A549 (cell line): ENCODE measurements around the gene SPDL1. TPM values are rescaled to one million over a fixed set of nuclear protein-coding genes. Genes with fewer than 3 reads are reported as not detected.

Experiments used
- ATAC-seq, 2 experiments: fragments of 200-7000 bp in 1 of 2; fragments of >200 bp in 1 of 2; cut with Nextera tagmentation in 1 of 2; cut with Tn5 transposase in 1 of 2; 3 replicates each; pipeline versions ENCODE4 v1.8.0 to v1.9.1; 2018 to 2020; ENCODE audit warnings: mild to moderate bottlenecking in 1 of 2, moderate library complexity in 1 of 2
- CTCF ChIA-PET: fragments of 300-600 bp; sonication (Branson Sonifier 250); formaldehyde crosslinking; extraction: SDS; loops from one replicate; lab custom pipeline; 2021; ENCODE audit warnings: antibody characterized with exemption, inconsistent platforms; lab: Yijun Ruan, JAX
- POLR2A ChIA-PET: fragments of 350-600 bp; formaldehyde crosslinking; extraction: SDS; loops from one replicate; lab custom pipeline; 2021; ENCODE audit warnings: antibody characterized with exemption, inconsistent platforms; lab: Yijun Ruan, JAX
- DNase-seq, 2 experiments: peaks; one replicate each; pipeline versions ENCODE4 v3.0.0 to v3.0.0-alpha.2; 2011 to 2016; ENCODE audit warnings: low read depth in 1 of 2, low spot score in 1 of 2
- FAIRE-seq: peaks from 2 replicates; lab custom pipeline; 2011; peaks lifted over from hg19 to GRCh38; lab: Jason Lieb, UNC
- H3K27ac ChIP-seq, 2 experiments: fragments of >200 bp; sonication (Bioruptor Twin); formaldehyde crosslinking; 3 replicates each; pipeline ENCODE4 v1.5.1; 2016 to 2017
- H3K4me1 ChIP-seq: fragments of >200 bp; sonication (Bioruptor Twin); formaldehyde crosslinking; 3 replicates; pipeline ENCODE4 v1.6.1; 2016
- H3K4me2 ChIP-seq: fragments of >200 bp; sonication (Bioruptor Twin); formaldehyde crosslinking; 3 replicates; pipeline ENCODE4 v1.6.1; 2016
- H3K4me3 ChIP-seq: fragments of >200 bp; sonication (Bioruptor Twin); formaldehyde crosslinking; 3 replicates; pipeline ENCODE4 v1.5.1; 2016
- H3K9me3 ChIP-seq: fragments of >200 bp; sonication (Bioruptor Twin); formaldehyde crosslinking; 3 replicates; pipeline ENCODE4 v1.6.1; 2016
- CHD4 ChIP-seq: fragments of 200-600 bp; sonication (generic); IDR thresholded peaks from 2 replicates; pipeline ENCODE4 v1.6.1; 2016; ENCODE audit warnings: antibody characterized with exemption, mild to moderate bottlenecking, borderline replicate concordance
- EHF ChIP-seq: fragments of 250-450 bp; sonication (Bioruptor Pico); IDR thresholded peaks from 2 replicates; pipeline ENCODE4 v1.5.0; 2020; ENCODE audit warnings: mild to moderate bottlenecking
- EHMT2 ChIP-seq: fragments of 200-600 bp; sonication (generic); IDR thresholded peaks from 2 replicates; pipeline ENCODE4 v1.6.1; 2016; ENCODE audit warnings: antibody characterized with exemption, low read depth, mild to moderate bottlenecking, moderate library complexity
- FOSB ChIP-seq: fragments of 250-450 bp; sonication (Bioruptor Pico); IDR thresholded peaks from 2 replicates; pipeline ENCODE4 v1.5.0; 2020; ENCODE audit warnings: mild to moderate bottlenecking, moderate library complexity
- FOXS1 ChIP-seq: fragments of 250-450 bp; sonication (Bioruptor Pico); IDR thresholded peaks from 2 replicates; pipeline ENCODE4 v1.5.0; 2020; ENCODE audit warnings: mild to moderate bottlenecking, moderate library complexity
- HDAC2 ChIP-seq: fragments of 200-600 bp; sonication (generic); IDR thresholded peaks from 2 replicates; pipeline ENCODE4 v1.6.1; 2016
- MAZ ChIP-seq: fragments of 150-350 bp; IDR thresholded peaks from 2 replicates; pipeline ENCODE4 v1.6.1; 2014; ENCODE audit warnings: antibody characterized with exemption, low read depth, low read length, borderline replicate concordance
- MYC ChIP-seq: IDR thresholded peaks from 2 replicates; pipeline ENCODE4 v1.6.1; 2012; ENCODE audit warnings: mild to moderate bottlenecking, inconsistent platforms, low read length, improper control_type of control experiment, borderline replicate concordance
- NPAS2 ChIP-seq: fragments of 250-450 bp; sonication (Bioruptor Pico); IDR thresholded peaks from 2 replicates; pipeline ENCODE4 v1.8.0; 2022; ENCODE audit warnings: mild to moderate bottlenecking, moderate library complexity, borderline replicate concordance
- NR3C1 ChIP-seq: fragments of >200 bp; sonication (Bioruptor Twin); formaldehyde crosslinking; IDR thresholded peaks from 3 replicates; pipeline ENCODE4 v1.6.1; 2017
- RARB ChIP-seq: fragments of 250-450 bp; sonication (Bioruptor Pico); IDR thresholded peaks from 2 replicates; pipeline ENCODE4 v1.8.0; 2021; ENCODE audit warnings: mild to moderate bottlenecking, moderate library complexity
- RFX5 ChIP-seq: fragments of 450-650 bp; IDR thresholded peaks from 2 replicates; pipeline ENCODE4 v1.7.1; 2014; ENCODE audit warnings: antibody characterized with exemption, mild to moderate bottlenecking, moderate library complexity
- SMC3 ChIP-seq: fragments of >200 bp; sonication (Bioruptor Twin); formaldehyde crosslinking; IDR thresholded peaks from 3 replicates; pipeline ENCODE4 v1.6.1; 2018; ENCODE audit warnings: inconsistent platforms
- SREBF2 ChIP-seq: fragments of 450-650 bp; IDR thresholded peaks from 2 replicates; pipeline ENCODE4 v1.6.1; 2014; ENCODE audit warnings: mild to moderate bottlenecking, moderate library complexity
- TFCP2L1 ChIP-seq: fragments of 250-450 bp; sonication (Bioruptor Pico); IDR thresholded peaks from 2 replicates; pipeline ENCODE4 v1.5.0; 2021; ENCODE audit warnings: mild to moderate bottlenecking
- ZC3H11A ChIP-seq: fragments of 450-650 bp; IDR thresholded peaks from 2 replicates; pipeline ENCODE4 v1.6.1; 2014; ENCODE audit warnings: antibody characterized with exemption, mild to moderate bottlenecking
- ZFP36 ChIP-seq: fragments of 450-650 bp; IDR thresholded peaks from 2 replicates; pipeline ENCODE4 v1.6.1; 2014; ENCODE audit warnings: borderline replicate concordance; ENCODE audit not compliant: partially characterized antibody
- ZNF302 ChIP-seq: fragments of 250-450 bp; sonication (Bioruptor Pico); IDR thresholded peaks from 2 replicates; pipeline ENCODE4 v1.9.0; 2021; ENCODE audit warnings: inconsistent platforms, mild to moderate bottlenecking, moderate library complexity
- WGBS: methylation state at CpG from one replicate; pipeline ENCODE4 v1.1.6; 2017; ENCODE audit errors: missing lambda C conversion rate; 5-methylcytosine and 5-hydroxymethylcytosine counted together
- polyA plus RNA-seq, 4 experiments: library from polyadenylated mRNA; depleted of rRNA in 3 of 4; stranded (reverse); fragments of >200 nt; fragmentation: RNase III in 1 of 4; extraction: RNeasy Plus Mini Kit Qiagen cat#74134 plus additional on column Dnase treatment in 1 of 4; gene quantifications; 2 replicates in 3 of 4; 3 replicates in 1 of 4; pipeline ENCODE4 v1.2.3, GENCODE V29; 2011 to 2017
- TF ChIP-seq, protein P1 (sequence below): IDR thresholded peaks from 2 replicates; pipeline ENCODE4 v1.6.1; 2012
- TF ChIP-seq, protein P2 (sequence below): fragments of 200-600 bp; sonication (generic); IDR thresholded peaks from 2 replicates; pipeline ENCODE4 v1.6.1; 2016; ENCODE audit warnings: antibody characterized with exemption, mild to moderate bottlenecking, moderate library complexity
- TF ChIP-seq, protein P3 (sequence below): fragments of >200 bp; sonication (Bioruptor Twin); formaldehyde crosslinking; IDR thresholded peaks from 3 replicates; pipeline ENCODE4 v1.5.1; 2016
- TF ChIP-seq, protein P4 (sequence below): IDR thresholded peaks from 2 replicates; pipeline ENCODE4 v1.6.1; 2012; ENCODE audit warnings: low read depth, borderline replicate concordance

SPDL1 gene
- polyA plus RNA-seq, 2 of the 4 experiments (the other 2 are of a cell fraction): 100 to 103 TPM

DNA sequence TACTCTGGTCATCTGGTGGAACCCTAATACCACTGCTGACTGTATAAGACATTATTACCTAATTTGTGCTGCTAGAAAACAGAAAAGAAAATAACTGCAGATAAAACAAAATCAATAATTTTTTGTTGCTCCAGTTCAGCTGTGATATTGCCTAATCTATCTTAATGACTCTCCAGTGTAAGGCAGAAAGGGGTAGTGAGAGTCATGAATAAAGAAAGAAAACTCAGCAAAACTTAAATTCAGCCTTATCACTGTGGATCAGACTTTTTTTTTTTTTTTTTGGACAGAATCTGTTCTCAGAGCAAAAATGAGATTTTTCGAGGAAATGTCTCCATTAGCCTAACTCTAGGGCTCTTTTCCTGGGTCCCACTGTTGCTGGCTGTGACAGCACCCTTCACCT, 52.4 kb downstream of the SPDL1 start:
- FAIRE-seq (no peak), ATAC-seq (no peak), DNase-seq (no peak)
- POLR2A ChIA-PET: no interaction called here
- Histone ChIP-seq H3K4me2 (no peak overlapping the region), H3K9me3 (peaks cover 22% of the 10 kb centered on the region), H3K4me3 (no peak overlapping the region), H3K27ac (no peak overlapping the region), H3K4me1 (peaks cover 17% of the 10 kb centered on the region)
- CTCF ChIA-PET: no interaction called here
- WGBS: 10% methylated on average over 1 of the region's 1 CpG
- no peak for TF ChIP-seq SMC3
- TF ChIP-seq ZC3H11A: no peak
- TF ChIP-seq NPAS2 (CRISPR knock-in tag): no peak

DNA sequence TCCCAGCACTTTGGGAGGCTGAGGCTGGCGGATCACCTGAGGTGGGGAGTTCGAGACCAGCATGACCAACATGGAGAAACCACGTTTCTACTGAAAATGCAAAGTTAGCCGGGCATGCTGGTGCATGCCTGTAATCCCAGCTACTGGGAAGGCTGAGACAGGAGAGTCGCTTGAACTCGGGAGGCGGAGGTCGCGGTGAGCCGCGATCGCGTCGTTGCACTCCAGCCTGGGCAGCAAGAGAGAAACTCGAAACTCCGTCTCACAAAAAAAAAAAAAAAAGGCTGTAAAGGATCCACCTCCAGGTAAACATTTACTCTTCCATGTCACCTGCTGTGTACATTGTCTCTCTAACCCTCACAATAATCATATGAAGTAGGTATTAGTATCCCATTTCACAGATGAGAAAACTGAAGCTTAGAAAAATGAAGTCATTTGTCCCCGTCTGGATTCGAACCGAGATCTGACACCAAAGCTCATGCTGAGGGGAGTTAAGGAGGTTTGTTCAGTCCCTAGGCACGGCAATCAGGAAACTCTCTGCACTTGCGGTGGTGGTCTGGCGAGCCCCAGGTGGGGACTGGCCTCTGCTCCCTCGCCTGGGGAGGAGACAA, 53.0 kb downstream of the SPDL1 start:
- TF ChIP-seq RARB: no peak
- POLR2A ChIA-PET: no interaction called here
- H3K4me2 ChIP-seq: no peak overlapping the region
- no peak for FAIRE-seq
- H3K4me3 ChIP-seq: no peak overlapping the region
- H3K27ac ChIP-seq: no peak overlapping the region
- 87% methylated on average over 23 of the region's 23 CpGs for WGBS
- peaks cover 22% of the 10 kb centered on the region for H3K9me3 ChIP-seq
- CTCF ChIA-PET: interaction anchor here (1.0 kb wide), 1 partner anchor 23 kb away, joined by 3 read pairs; no protein-coding TSS in a partner anchor
- H3K4me1 ChIP-seq: peaks cover 11% of the 10 kb centered on the region
- no peak for ATAC-seq
- no peak for DNase-seq

DNA sequence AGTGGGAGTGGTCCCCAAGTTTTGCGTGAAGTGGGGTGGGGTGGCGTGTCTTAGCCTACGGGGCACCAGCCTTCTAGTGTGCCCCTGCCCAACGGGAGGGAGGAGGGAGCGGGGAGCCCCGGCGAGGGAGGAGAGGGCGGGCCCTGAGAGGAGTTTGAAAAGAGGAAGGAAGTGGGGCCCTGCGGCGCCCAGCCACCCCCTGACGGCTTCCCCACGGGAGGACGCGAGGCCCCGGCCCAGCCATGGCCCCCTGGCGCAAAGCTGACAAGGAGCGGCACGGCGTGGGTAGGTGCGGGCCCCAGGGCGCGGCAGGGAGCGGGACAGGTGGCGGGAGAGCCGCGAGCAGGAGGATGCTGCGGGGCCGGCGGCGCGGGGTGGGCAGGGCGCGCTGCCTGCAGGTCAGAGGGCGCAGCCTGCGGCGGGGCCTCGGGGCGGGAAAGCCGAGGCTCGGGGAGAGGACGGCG, 53.5 kb downstream of the SPDL1 start, which contains the start of gene DOCK2:
Gene DOCK2, plus strand, starts transcription at position 191 of the 464 bp plus-strand sequence. Its CDS starts 52 bp downstream, at position 243.
- no peak for FAIRE-seq
- POLR2A ChIA-PET: no interaction called here

More for the DNA sequence above, 53.5 kb downstream of the SPDL1 start, which contains the start of gene DOCK2:
- H3K4me3 ChIP-seq: no peak within 1 kb of the TSS
- CTCF ChIA-PET: interaction anchor here (1.0 kb wide), 1 partner anchor 22 kb away, joined by 3 read pairs; no protein-coding TSS in a partner anchor
- DNase-seq (no peak), ATAC-seq (no peak)
- H3K4me2 ChIP-seq: no peak within 1 kb of the TSS
- 91% methylated on average over 39 of the region's 42 CpGs for WGBS
- H3K4me1 ChIP-seq: peaks cover 7% of the 10 kb centered on the region; the same call in 1 of the 3 replicates
- peaks cover 22% of the 10 kb centered on the region for H3K9me3 ChIP-seq
- TF ChIP-seq FOXS1 (no peak), EHF (CRISPR knock-in tag) (no peak), NR3C1 (no peak), HDAC2 (no peak), SREBF2 (no peak), EHMT2 (no peak), MYC (no peak), ZNF302 (CRISPR knock-in tag) (no peak), RFX5 (no peak), NPAS2 (CRISPR knock-in tag) (no peak), TFCP2L1 (CRISPR knock-in tag) (no peak), MAZ (no peak), CHD4 (no peak), ZFP36 (no peak), FOSB (CRISPR knock-in tag) (no peak)
- TF ChIP-seq, protein P1, sequence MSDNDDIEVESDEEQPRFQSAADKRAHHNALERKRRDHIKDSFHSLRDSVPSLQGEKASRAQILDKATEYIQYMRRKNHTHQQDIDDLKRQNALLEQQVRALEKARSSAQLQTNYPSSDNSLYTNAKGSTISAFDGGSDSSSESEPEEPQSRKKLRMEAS: no peak
- TF ChIP-seq, protein P2, sequence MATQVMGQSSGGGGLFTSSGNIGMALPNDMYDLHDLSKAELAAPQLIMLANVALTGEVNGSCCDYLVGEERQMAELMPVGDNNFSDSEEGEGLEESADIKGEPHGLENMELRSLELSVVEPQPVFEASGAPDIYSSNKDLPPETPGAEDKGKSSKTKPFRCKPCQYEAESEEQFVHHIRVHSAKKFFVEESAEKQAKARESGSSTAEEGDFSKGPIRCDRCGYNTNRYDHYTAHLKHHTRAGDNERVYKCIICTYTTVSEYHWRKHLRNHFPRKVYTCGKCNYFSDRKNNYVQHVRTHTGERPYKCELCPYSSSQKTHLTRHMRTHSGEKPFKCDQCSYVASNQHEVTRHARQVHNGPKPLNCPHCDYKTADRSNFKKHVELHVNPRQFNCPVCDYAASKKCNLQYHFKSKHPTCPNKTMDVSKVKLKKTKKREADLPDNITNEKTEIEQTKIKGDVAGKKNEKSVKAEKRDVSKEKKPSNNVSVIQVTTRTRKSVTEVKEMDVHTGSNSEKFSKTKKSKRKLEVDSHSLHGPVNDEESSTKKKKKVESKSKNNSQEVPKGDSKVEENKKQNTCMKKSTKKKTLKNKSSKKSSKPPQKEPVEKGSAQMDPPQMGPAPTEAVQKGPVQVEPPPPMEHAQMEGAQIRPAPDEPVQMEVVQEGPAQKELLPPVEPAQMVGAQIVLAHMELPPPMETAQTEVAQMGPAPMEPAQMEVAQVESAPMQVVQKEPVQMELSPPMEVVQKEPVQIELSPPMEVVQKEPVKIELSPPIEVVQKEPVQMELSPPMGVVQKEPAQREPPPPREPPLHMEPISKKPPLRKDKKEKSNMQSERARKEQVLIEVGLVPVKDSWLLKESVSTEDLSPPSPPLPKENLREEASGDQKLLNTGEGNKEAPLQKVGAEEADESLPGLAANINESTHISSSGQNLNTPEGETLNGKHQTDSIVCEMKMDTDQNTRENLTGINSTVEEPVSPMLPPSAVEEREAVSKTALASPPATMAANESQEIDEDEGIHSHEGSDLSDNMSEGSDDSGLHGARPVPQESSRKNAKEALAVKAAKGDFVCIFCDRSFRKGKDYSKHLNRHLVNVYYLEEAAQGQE: no peak
- TF ChIP-seq, protein P3, sequence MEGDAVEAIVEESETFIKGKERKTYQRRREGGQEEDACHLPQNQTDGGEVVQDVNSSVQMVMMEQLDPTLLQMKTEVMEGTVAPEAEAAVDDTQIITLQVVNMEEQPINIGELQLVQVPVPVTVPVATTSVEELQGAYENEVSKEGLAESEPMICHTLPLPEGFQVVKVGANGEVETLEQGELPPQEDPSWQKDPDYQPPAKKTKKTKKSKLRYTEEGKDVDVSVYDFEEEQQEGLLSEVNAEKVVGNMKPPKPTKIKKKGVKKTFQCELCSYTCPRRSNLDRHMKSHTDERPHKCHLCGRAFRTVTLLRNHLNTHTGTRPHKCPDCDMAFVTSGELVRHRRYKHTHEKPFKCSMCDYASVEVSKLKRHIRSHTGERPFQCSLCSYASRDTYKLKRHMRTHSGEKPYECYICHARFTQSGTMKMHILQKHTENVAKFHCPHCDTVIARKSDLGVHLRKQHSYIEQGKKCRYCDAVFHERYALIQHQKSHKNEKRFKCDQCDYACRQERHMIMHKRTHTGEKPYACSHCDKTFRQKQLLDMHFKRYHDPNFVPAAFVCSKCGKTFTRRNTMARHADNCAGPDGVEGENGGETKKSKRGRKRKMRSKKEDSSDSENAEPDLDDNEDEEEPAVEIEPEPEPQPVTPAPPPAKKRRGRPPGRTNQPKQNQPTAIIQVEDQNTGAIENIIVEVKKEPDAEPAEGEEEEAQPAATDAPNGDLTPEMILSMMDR: no peak
- TF ChIP-seq, protein P4, sequence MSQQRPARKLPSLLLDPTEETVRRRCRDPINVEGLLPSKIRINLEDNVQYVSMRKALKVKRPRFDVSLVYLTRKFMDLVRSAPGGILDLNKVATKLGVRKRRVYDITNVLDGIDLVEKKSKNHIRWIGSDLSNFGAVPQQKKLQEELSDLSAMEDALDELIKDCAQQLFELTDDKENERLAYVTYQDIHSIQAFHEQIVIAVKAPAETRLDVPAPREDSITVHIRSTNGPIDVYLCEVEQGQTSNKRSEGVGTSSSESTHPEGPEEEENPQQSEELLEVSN: no peak
- H3K27ac ChIP-seq: no peak within 1 kb of the TSS
